ENCODE measurements around the gene S100A11.
"Not testable (repeated sequence)": the region's sequence is repeated elsewhere in the genome, so short reads cannot be mapped to it uniquely, and the experiment has no call there.

Gene S100A11

DNA sequence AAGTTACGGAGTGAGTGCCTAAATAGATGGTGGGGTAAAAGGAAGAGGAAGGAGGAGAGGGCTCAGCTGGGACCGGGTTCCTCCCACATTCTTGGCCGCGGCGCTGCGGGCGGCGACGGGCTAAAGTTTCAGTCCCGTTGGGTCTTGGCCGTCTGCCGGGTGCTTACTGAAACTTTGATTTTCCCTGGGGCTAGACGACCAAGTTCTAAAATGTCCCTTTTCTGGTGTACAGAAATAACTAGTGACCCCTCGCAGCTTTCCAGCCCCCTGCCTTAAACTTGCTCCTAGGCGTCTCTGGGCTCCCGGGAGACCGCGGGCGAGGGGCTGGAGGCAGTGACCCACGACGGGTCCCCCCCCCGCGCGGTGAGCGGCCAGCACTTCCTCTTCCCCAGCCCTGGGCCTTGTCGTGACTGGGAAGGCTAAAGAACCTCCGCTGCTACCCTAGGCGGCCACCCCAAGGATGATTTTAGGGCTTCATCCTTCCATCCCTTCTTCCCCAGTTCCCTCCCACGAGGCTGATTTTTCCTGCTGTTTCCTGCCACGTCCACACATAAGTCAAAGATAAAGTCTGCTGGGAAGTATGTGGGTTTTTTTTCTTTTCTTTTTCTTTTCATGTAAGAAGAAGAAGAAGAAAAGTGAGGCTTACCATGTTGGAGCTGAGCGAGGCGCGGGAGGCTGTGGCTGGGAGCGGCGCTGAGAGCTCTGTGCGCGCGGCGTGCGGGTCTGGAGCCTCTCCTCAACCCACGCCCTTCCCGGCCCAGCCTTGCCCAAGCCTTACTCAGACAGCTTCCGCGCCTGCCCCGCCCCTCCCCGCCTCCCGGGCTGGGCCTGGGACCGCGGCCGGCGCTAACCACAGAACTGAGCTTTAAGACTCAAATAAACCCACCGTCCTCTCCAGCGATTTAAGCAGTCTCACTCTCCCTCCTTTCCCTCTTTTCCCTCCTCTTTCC, at the start of gene S100A11:
S100A11 (minus strand) TSS at position 738 of the 950 bp plus-strand sequence; CDS start at position 649, 89 bp downstream.
- peak; percentile 75 for DNase-seq

DNA sequence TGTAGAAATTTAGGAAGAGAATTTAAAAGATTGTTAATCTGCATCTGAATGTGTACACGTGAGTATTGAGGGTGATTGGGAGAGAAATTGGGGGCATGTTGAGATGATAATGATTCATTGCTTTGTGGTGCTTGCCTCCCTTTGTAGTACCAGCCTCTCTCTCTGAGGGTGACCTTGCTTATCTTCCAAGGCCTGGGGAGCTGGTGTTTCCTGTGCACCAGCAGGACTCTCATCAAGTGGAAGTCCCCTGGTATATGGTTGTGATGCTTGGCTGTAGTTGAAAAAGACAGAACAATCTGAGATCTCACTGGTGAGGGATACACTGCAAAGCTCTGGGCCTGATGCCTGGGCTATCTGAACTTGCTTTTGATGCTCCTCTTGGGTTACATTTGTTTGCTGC, 48.0 kb upstream of the S100A11 start:
- no peak for DNase-seq

- not testable (repeated sequence) for DNase-seq
Observed at GRCh38 chr1:152081026-152081425, 44.2 kb upstream of the S100A11 start.

DNA sequence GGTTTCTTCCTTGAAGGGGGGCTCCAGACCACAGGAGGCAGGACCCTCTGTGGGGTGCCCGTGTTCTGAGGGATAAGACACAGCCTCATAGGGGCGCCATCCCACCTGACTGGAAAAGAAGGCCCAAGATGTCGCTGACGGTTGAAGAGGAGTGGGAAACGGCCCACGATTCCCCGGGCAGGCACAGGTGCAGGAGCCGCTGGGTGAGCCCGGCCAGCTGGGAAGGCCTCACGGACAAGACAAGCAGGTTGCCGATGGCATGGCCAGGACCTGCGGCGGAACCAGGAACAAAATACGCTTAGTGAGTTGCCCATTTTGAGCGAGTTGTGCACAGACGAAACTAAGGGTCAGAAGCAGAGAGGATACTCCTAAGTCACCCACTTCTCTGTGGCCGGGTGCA, 43.7 kb upstream of the S100A11 start:
- DNase-seq, result not testable (repeated sequence)

DNA sequence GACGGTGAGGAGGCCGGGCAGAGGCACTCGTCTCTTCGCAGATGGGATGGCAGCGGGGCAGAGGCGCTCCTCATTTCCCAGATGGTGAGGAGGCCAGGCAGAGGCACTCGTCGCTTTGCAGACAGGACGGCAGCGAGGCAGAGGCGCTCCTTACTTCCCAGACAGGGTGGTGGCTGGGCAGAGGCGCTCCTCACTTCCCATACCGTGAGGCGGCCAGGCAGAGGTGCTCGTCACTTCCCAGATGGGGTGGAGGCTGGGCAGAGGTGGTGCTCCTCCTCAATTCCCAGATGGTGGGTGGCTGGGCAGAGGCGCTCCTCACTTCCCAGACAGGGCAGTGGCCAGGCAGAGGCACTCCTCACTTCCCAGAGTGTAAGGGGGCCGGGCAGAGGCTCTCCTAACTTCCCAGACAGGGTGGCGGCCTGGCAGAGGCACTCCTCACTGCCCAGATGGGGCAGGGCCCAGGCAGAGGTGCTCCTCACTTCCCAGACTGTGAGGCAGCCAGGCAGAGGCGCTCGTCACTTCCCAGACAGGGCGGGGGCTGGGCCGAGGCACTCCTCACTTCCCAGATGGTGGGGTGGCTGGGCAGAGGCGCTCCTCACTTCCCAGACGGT, 42.1 kb upstream of the S100A11 start:
- DNase-seq, result no peak

GRCh38 chr1:152072311-152072710, 35.5 kb upstream of the S100A11 start:
- no peak for DNase-seq

DNA sequence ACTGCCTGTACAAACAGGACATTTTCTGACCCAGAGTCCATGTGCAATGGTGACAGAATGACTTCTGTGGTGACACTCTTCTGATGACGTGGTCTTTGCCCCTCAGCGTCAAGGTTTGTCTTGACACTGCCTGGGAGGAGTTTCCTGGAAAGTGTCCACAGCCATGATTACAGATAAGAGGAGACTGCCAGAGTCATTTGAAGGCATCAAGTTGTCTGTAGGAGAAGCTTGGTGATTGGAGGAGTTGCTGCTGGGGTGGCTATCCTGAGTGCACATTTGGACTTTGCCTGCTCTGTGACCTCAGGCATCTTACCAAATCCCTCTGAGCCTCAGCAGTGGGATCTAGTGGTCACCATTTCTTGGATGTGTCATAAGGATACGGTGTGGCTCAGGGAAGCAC, 34.3 kb upstream of the S100A11 start:
- no peak for DNase-seq

DNA sequence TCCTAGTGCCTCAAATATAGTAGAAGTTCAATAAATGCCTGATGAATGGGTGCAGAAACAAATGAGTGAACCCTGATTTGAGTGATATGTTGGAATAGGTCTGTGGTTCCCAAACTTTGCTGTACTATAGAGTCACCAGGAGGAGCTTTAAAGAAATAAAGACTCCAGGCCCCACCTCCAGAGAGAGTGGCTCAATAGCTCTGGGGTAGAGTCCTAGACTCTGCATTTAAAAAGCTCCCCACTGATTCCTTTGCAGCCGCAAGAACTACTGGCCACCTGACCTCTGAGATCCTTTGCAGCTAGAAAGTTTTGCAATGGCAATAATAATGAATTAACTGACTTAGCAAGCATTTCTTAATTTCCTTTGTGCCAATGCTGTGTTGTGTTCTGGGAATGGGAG, 31.1 kb upstream of the S100A11 start:
- no peak for DNase-seq

GRCh38 chr1:152067150-152067549, 30.3 kb upstream of the S100A11 start:
- peak; percentile 6 for DNase-seq

DNA sequence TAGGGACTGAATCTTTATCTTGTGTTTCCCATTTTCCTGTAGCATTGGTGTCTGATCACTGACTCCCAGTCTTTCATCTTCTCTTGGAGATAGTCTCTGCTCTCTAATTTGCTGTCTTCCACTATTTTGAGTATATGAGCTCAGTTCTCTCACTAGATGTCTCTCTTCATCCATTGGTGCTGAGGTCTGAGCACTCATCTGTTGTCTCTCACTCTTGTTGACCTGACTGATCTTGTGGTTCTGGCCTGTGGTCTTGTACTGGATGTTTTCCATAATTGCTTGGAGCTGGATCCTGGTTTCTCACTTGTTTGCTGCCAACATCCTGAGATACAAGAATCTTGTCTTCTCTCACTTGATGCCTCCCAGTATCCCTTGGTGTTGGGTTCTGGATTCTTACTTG, 25.1 kb upstream of the S100A11 start:
- DNase-seq, result no peak

DNA sequence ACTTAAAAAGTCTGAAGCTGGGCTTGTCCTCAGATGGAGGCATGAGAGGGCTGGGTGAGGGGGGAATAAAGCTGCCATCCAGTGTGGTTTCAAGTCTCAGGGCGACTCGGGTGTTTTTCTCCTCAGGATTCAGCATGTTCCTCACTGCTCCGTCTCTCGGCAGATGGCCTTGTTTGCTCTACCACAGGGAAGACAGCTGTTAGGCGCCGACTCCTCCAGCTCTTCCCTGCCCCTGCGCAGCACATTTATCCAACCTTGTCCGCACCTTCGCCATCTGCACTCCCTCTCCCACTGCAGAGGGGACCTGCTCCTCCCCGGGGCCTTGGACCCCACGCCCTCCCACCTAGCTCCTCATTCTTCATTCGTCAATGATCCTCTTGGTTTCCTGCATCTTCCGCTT, 16.6 kb upstream of the S100A11 start:
- no peak for DNase-seq

GRCh38 chr1:152052606-152053005, 15.8 kb upstream of the S100A11 start:
- DNase-seq, result peak; percentile 17

DNA sequence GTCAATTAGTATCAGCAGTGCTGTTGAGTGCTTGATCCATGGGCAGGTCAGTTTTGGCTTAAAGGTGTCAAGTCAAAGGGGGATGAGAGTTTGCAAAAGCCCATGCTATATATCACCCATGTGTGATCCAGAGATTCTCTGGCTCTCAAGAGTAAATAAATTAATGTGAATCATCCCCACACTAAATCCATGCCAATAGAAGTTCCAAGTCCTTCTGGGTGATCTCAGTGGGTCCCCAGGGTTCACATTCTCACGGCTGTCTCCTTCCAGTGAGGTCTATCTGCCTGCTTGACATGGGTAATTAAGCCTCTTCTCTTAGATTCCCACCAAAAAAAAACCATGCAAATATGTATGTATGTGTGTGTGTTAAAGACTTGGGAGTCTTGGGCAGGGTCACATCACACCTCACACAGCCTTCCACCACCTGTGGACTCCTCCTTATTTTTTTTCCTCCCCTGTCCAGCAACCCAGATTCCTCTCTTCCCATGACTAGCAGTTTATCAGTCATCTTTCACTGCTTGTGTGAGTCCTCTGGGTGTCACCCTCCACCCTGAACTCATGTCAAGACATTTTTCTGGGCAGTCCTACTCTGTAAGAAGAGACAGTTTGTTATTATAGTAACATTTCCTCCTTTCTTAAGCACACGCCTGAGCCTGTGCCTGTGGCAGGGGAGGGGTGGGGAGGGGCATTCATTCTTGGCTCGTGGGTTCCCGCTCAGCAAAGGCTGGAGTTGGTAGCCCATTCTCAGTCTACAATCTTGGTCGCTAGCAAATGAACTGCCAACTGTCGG, 14.3 kb upstream of the S100A11 start:
- no peak for DNase-seq

- DNase-seq, result peak; percentile 27
Observed at GRCh38 chr1:152049291-152050083, 12.7 kb upstream of the S100A11 start.

- DNase-seq, result no peak
Observed at GRCh38 chr1:152048416-152049009, 11.7 kb upstream of the S100A11 start.

DNA sequence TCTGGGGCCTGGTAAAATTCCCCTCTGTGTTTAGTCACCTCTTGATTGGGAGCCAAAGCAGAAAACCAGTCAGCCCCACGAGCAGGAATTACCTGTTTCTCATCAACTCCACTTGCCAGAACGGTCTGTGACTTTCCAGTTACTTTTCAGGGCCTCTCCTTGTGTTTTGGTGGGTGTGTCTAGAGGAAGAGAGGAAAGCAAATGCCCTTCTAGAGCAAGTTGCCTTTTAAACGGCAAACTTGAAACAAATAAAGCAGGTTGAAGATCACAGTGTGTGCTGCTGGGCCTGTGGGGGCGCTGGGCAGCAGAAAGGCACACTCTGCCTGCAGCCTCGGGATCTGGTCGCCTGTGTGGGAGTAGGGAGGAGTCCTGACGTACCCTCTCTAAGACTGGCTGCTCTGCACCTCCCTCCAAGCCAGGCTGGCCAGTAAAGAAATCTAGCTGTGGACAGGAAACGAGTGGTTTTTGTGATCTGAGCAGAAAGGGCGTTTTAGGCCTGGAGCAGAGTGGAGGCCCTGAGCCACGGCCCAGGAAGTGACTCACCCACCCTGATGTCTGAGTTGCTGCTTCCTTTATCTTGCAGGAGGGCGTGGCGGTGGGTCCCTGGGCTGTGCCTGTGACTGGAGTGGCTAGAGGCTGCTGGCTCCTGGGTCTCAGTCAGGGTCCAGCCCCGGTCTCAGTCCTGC, 11.1 kb upstream of the S100A11 start:
- peak; percentile 99 for DNase-seq

GRCh38 chr1:152047413-152047729, 10.6 kb upstream of the S100A11 start:
- DNase-seq, result no peak

- DNase-seq, result no peak
Observed at GRCh38 chr1:152044386-152044785, 7.6 kb upstream of the S100A11 start.

GRCh38 chr1:152043870-152044269, 7.1 kb upstream of the S100A11 start:
- no peak for DNase-seq

GRCh38 chr1:152042030-152042429, 5.2 kb upstream of the S100A11 start:
- DNase-seq, result no peak

DNA sequence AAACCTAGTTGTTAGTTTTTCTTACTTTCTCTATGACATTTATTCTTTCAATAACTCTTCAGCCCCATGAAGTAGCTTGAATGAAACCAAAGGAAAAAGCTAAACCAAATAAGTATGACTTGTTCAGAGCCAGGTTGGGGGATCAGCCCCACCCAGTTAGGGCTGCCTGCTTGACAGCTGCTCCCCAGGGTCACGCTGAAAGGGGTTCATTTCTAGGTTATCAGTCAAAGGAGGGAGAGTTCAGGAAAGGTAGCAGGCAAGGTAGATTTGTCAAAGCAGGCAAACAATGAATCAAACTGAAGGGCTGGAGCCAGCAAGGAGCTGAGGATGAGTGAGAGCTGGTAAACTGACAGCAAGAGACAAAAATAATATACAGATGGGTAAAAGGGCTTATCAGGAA, 3.1 kb upstream of the S100A11 start:
- DNase-seq, result no peak

DNA sequence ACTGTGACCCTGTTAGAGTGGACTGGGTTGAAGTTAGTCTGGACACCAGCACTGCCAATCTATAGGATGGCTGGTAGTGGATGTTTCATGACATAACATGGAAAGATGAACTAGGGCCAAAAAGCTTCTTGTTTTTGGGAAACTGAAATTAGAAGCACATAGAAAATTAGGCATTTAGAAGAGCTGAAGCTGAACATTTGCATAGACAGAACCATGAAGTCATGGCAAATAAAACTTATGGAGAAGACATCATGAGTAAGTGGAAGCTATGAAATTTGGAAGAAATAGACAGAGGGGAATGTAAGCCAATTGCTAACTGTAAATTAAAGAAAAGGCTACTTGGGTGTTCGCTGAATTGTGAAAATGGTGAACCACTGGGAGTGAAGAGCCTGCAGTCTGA, 2.7 kb upstream of the S100A11 start:
- DNase-seq, result no peak

All from GF-D8 (cell line).